ENCODE data around the gene PRKRA.

DNA sequence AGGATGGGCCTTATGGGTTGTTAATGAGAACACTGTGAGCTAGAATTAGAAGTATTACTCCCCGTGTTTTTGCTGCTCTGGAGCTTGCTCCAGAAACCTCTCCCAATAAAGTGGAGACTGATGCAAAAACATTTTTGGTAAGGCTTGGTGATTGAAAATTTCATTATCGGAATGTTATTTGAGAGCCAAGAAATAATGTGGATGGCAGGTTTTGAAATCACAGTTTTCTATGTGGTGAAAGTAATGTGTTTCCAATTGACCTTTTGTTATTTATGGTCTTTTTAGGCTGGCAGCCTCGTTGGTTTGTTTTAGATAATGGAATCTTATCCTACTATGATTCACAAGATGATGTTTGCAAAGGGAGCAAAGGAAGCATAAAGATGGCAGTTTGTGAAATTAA is 34.4 kb upstream of the PRKRA start:
- TF ChIP-seq, protein P1, sequence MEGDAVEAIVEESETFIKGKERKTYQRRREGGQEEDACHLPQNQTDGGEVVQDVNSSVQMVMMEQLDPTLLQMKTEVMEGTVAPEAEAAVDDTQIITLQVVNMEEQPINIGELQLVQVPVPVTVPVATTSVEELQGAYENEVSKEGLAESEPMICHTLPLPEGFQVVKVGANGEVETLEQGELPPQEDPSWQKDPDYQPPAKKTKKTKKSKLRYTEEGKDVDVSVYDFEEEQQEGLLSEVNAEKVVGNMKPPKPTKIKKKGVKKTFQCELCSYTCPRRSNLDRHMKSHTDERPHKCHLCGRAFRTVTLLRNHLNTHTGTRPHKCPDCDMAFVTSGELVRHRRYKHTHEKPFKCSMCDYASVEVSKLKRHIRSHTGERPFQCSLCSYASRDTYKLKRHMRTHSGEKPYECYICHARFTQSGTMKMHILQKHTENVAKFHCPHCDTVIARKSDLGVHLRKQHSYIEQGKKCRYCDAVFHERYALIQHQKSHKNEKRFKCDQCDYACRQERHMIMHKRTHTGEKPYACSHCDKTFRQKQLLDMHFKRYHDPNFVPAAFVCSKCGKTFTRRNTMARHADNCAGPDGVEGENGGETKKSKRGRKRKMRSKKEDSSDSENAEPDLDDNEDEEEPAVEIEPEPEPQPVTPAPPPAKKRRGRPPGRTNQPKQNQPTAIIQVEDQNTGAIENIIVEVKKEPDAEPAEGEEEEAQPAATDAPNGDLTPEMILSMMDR (IDR thresholded peaks at IDR 0.05) = no peak
- TF ChIP-seq POLR2A (IDR thresholded peaks at IDR 0.05) = no peak
